Spleen (tissue), 7 donors: ENCODE data around the gene ATAD3B.
"Not testable (repeated sequence)": the region's sequence is repeated elsewhere in the genome, so short reads cannot be mapped to it uniquely, and the experiment has no call there.

ENCODE experiments used
- CTCF ChIP-seq, 11 experiments: fragments of 200-600 bp in 7 of 11; fragments of 450-650 bp in 4 of 11; sonication (generic) in 4 of 11; IDR thresholded peaks in 8 of 11; conservative IDR thresholded peaks in 3 of 11; 1 replicate in 7 of 11; 2 replicates in 4 of 11; pipeline versions ENCODE4 v1.4.0 to v1.8.0; 2016 to 2021; ENCODE audit warnings: antibody characterized with exemption in 11 of 11, inconsistent platforms in 4 of 11, mild to moderate bottlenecking in 1 of 11
- POLR2A ChIP-seq, 3 donors: fragments of 450-650 bp; IDR thresholded peaks; one replicate each; pipeline ENCODE4 v1.5.1; 2017; ENCODE audit warnings: antibody characterized with exemption in 3 of 3, mild to moderate bottlenecking in 1 of 3
- POLR2AphosphoS5 ChIP-seq, 3 donors: sonication (generic); formaldehyde crosslinking; IDR thresholded peaks; one replicate each; pipeline ENCODE4 v1.5.1; 2017; ENCODE audit warnings: antibody characterized with exemption in 3 of 3
- donor health status: DM: no; HTN: no; CAD: no; lungs with moderate emphysema.
- donor health status: DM: no; HTN: no; CAD: no.
- donor health status: DM: no; HTN: no; CAD: no.

GRCh38 chr1:1476011-1476410 is 4.4 kb downstream of the ATAD3B start:
- TF ChIP-seq POLR2A (IDR thresholded peaks at IDR 0.05); CTCF (IDR thresholded peaks at IDR 0.05 in 8 of 11, conservative IDR thresholded peaks at IDR 0.05 in 3 of 11); POLR2AphosphoS5 (IDR thresholded peaks at IDR 0.05): not testable (repeated sequence)
